T-helper 1 cell treated with Interleukin-12 subunit alpha and Interleukin-12 subunit beta and Interleukin-4 antibody, amounts not matched to agents 30 μg/mL and 1 μg/mL, for 36 hours (primary cell): ENCODE measurements around the gene ACTL7B.

ENCODE experiments used
- H3K27ac Mint-ChIP-seq: one replicate; pipeline ENCODE4 v1.8.0; 2021; ENCODE audit warnings: mild to moderate bottlenecking, mixed read lengths
- H3K27me3 Mint-ChIP-seq: one replicate; pipeline ENCODE4 v1.8.0; 2021; ENCODE audit warnings: low read depth, mixed read lengths
- H3K36me3 Mint-ChIP-seq: one replicate; pipeline ENCODE4 v1.8.0; 2021; ENCODE audit warnings: low read depth, mixed read lengths
- H3K4me1 Mint-ChIP-seq: one replicate; pipeline ENCODE4 v1.8.0; 2021; ENCODE audit warnings: low read depth, mixed read lengths
- H3K4me3 Mint-ChIP-seq: one replicate; pipeline ENCODE4 v1.8.0; 2021; ENCODE audit warnings: mild to moderate bottlenecking, moderate library complexity, mixed read lengths
- H3K9me3 Mint-ChIP-seq: one replicate; pipeline ENCODE4 v1.8.0; 2021; ENCODE audit warnings: mixed read lengths

The ACTL7B gene

GRCh38 chr9:108882052-108882888 lies 26.5 kb upstream of the ACTL7B start:
- H3K4me3 Mint-ChIP-seq, result no peak overlapping the region
- no peaks in the 10 kb centered on the region for H3K9me3 Mint-ChIP-seq
- no peak overlapping the region for H3K27ac Mint-ChIP-seq
- peaks cover 37% of the 10 kb centered on the region for H3K36me3 Mint-ChIP-seq
- H3K27me3 Mint-ChIP-seq, result no peaks in the 10 kb centered on the region
- peaks cover 8% of the 10 kb centered on the region for H3K4me1 Mint-ChIP-seq

- H3K9me3 Mint-ChIP-seq, result no peaks in the 10 kb centered on the region
- H3K36me3 Mint-ChIP-seq, result peaks cover 36% of the 10 kb centered on the region
- peaks cover 3% of the 10 kb centered on the region for H3K4me1 Mint-ChIP-seq
- H3K27ac Mint-ChIP-seq, result no peak overlapping the region
- no peaks in the 10 kb centered on the region for H3K27me3 Mint-ChIP-seq
- no peak overlapping the region for H3K4me3 Mint-ChIP-seq
Measured at GRCh38 chr9:108880738-108881316, 25.0 kb upstream of the ACTL7B start.

- no peak overlapping the region for H3K27ac Mint-ChIP-seq
- no peaks in the 10 kb centered on the region for H3K27me3 Mint-ChIP-seq
Measured at GRCh38 chr9:108877524-108877923, 21.7 kb upstream of the ACTL7B start.

GRCh38 chr9:108876425-108876824 lies 20.6 kb upstream of the ACTL7B start:
- H3K9me3 Mint-ChIP-seq, result no peaks in the 10 kb centered on the region
- peaks cover 2% of the 10 kb centered on the region for H3K4me1 Mint-ChIP-seq
- H3K27ac Mint-ChIP-seq, result no peak overlapping the region
- H3K4me3 Mint-ChIP-seq, result no peak overlapping the region
- peaks cover 50% of the 10 kb centered on the region for H3K36me3 Mint-ChIP-seq
- no peaks in the 10 kb centered on the region for H3K27me3 Mint-ChIP-seq

More at GRCh38 chr9:108877524-108877923, 21.7 kb upstream of the ACTL7B start:
- Mint-ChIP-seq H3K9me3 (no peaks in the 10 kb centered on the region), H3K4me1 (peaks cover 2% of the 10 kb centered on the region), H3K36me3 (peaks cover 45% of the 10 kb centered on the region), H3K4me3 (no peak overlapping the region)

GRCh38 chr9:108874058-108874788 lies 18.4 kb upstream of the ACTL7B start:
- Mint-ChIP-seq H3K9me3 (no peaks in the 10 kb centered on the region), H3K27me3 (no peaks in the 10 kb centered on the region), H3K36me3 (peaks cover 50% of the 10 kb centered on the region), H3K27ac (no peak overlapping the region), H3K4me1 (peaks cover 2% of the 10 kb centered on the region), H3K4me3 (no peak overlapping the region)

GRCh38 chr9:108869092-108869725 lies 13.4 kb upstream of the ACTL7B start:
- H3K4me1 Mint-ChIP-seq, result no peaks in the 10 kb centered on the region
- H3K36me3 Mint-ChIP-seq, result peaks cover 39% of the 10 kb centered on the region
- H3K27me3 Mint-ChIP-seq, result no peaks in the 10 kb centered on the region
- H3K9me3 Mint-ChIP-seq, result no peaks in the 10 kb centered on the region
- no peak overlapping the region for H3K4me3 Mint-ChIP-seq
- no peak overlapping the region for H3K27ac Mint-ChIP-seq

GRCh38 chr9:108867829-108868228 lies 12.0 kb upstream of the ACTL7B start:
- H3K9me3 Mint-ChIP-seq, result no peaks in the 10 kb centered on the region
- H3K27me3 Mint-ChIP-seq, result no peaks in the 10 kb centered on the region
- H3K27ac Mint-ChIP-seq, result no peak overlapping the region
- H3K36me3 Mint-ChIP-seq, result peaks cover 33% of the 10 kb centered on the region
- no peak overlapping the region for H3K4me3 Mint-ChIP-seq
- no peaks in the 10 kb centered on the region for H3K4me1 Mint-ChIP-seq

GRCh38 chr9:108867116-108867515 lies 11.3 kb upstream of the ACTL7B start:
- no peaks in the 10 kb centered on the region for H3K27me3 Mint-ChIP-seq
- no peaks in the 10 kb centered on the region for H3K9me3 Mint-ChIP-seq
- peaks cover 31% of the 10 kb centered on the region for H3K36me3 Mint-ChIP-seq
- H3K4me1 Mint-ChIP-seq, result no peaks in the 10 kb centered on the region
- no peak overlapping the region for H3K4me3 Mint-ChIP-seq
- no peak overlapping the region for H3K27ac Mint-ChIP-seq

- H3K4me1 Mint-ChIP-seq, result no peaks in the 10 kb centered on the region
- H3K4me3 Mint-ChIP-seq, result no peak overlapping the region
- H3K36me3 Mint-ChIP-seq, result peaks cover 22% of the 10 kb centered on the region
- no peak overlapping the region for H3K27ac Mint-ChIP-seq
- H3K27me3 Mint-ChIP-seq, result no peaks in the 10 kb centered on the region
- no peaks in the 10 kb centered on the region for H3K9me3 Mint-ChIP-seq
Measured at GRCh38 chr9:108866001-108866420, 10.2 kb upstream of the ACTL7B start.

- Mint-ChIP-seq H3K4me3 (no peak overlapping the region), H3K4me1 (no peaks in the 10 kb centered on the region), H3K27me3 (no peaks in the 10 kb centered on the region), H3K9me3 (no peaks in the 10 kb centered on the region), H3K36me3 (peaks cover 16% of the 10 kb centered on the region), H3K27ac (no peak overlapping the region)
Measured at GRCh38 chr9:108865037-108865436, 9.3 kb upstream of the ACTL7B start.

- H3K36me3 Mint-ChIP-seq, result peaks cover 15% of the 10 kb centered on the region
- H3K9me3 Mint-ChIP-seq, result no peaks in the 10 kb centered on the region
- H3K4me1 Mint-ChIP-seq, result no peaks in the 10 kb centered on the region
- no peaks in the 10 kb centered on the region for H3K27me3 Mint-ChIP-seq
- H3K27ac Mint-ChIP-seq, result no peak overlapping the region
- no peak overlapping the region for H3K4me3 Mint-ChIP-seq
Measured at GRCh38 chr9:108864446-108864845, 8.7 kb upstream of the ACTL7B start.

- Mint-ChIP-seq H3K27me3 (no peaks in the 10 kb centered on the region), H3K4me1 (no peaks in the 10 kb centered on the region), H3K36me3 (peaks cover 10% of the 10 kb centered on the region), H3K4me3 (no peak overlapping the region), H3K9me3 (no peaks in the 10 kb centered on the region), H3K27ac (no peak overlapping the region)
Measured at GRCh38 chr9:108863891-108864290, 8.1 kb upstream of the ACTL7B start.

- Mint-ChIP-seq H3K27me3 (no peaks in the 10 kb centered on the region), H3K4me1 (no peaks in the 10 kb centered on the region), H3K36me3 (no peaks in the 10 kb centered on the region), H3K9me3 (no peaks in the 10 kb centered on the region), H3K27ac (no peak within 1 kb of the TSS), H3K4me3 (no peak within 1 kb of the TSS)
Measured at GRCh38 chr9:108861997-108862396, 6.2 kb upstream of the ACTL7B start, which contains the start of gene ACTL7A. Gene ACTL7A, plus strand, starts transcription at chr9:108862266. Its CDS starts 57 bp downstream, at chr9:108862323.

- Mint-ChIP-seq H3K36me3 (no peaks in the 10 kb centered on the region), H3K27me3 (no peaks in the 10 kb centered on the region), H3K4me1 (no peaks in the 10 kb centered on the region), H3K9me3 (no peaks in the 10 kb centered on the region), H3K4me3 (no peak overlapping the region), H3K27ac (no peak overlapping the region)
Measured at GRCh38 chr9:108861464-108861863, 5.7 kb upstream of the ACTL7B start.
